ENCODE results near the gene NIPAL4. TPM values are rescaled to one million over a fixed set of nuclear protein-coding genes. Genes with fewer than 3 reads are reported as not detected.
"Not testable (repeated sequence)": the region's sequence is repeated elsewhere in the genome, so short reads cannot be mapped to it uniquely, and the experiment has no call there.

Gene NIPAL4
- total RNA-seq = 0.63 TPM

DNA sequence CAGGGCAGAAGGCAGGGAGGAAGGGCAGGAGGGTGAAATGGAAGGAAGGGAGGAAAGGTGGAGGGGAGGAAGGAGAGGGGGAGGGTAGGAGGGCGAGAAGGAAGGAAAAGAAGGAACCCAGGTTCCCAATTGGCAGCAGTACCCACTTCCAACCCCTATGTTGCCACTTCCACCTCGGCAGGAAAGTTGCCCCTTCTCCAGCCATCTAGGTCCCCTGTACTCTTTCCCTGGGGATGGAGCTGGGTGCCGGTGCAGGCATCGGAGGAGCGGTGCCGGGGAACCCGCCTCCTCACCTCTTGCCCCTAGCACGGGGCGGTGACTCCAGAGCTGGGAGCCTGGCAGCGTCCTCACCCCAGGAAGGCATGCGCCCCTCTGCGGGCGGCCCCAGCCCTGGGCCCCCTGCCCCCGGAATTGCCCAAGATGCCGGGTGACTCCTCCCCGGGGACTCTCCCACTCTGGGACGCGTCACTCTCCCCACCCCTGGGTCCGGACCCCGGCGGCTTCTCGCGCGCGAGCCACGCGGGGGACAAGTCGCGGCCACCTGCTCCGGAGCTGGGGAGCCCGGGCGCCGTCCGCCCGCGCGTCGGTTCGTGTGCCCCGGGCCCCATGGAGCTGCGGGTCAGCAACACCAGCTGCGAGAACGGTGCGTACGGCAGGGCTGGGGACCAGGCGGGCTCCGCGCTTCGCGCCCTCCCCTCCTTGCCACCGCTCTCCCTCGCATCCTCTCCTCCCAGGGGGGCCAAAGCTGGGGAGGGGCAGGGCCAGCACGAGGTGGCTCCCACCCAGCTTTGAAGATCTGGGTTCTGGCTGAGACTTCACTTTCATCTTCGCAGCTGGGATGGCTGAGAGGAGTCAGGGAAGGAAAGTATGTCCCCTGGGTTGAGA is at the start of gene NIPAL4:
Gene NIPAL4, plus strand, starts transcription at position 499 of the 885 bp plus-strand sequence. Its CDS starts 108 bp downstream, at position 607.
- no peak for DNase-seq (ENCODE audit: low spot score)

DNA sequence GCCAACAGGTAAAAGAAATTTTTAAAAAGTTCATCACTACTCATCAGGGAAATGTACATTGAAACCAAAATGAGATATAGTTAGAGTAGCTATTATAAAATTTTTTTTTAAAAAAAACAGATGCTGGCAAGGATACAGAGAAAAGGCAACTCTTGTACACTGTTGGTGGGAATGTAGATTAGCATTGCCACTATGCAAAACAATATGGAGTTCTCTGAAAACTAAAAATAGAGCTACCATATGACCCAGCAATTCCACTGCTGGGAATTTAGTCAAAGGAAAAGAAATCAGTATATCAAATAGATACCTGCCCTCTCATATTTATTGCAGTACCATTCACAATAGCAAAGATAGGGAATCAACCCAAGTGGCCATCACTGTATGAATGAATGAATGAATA is 44.2 kb upstream of the NIPAL4 start:
- DNase-seq (ENCODE audit: low spot score) = no peak

DNA sequence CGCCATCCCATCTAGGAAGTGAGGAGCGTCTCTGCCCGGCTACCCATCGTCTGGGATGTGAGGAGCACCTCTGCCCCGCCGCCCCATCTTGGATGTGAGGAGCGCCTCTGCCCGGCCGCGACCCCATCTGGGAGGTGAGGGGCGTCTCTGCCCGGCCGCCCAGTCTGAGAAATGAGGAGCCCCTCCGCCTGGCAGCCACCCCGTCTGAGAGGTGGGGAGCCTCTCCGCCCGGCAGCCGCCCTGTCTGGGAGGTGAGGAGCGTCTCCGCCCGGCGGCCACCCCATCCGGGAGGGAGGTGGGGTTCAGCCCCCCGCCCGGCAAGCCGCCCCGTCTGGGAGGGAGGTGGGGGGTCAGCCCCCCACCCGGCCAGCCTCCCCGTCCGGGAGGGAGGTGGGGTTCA is 40.5 kb upstream of the NIPAL4 start:
- not testable (repeated sequence) for DNase-seq (ENCODE audit: low spot score)

DNA sequence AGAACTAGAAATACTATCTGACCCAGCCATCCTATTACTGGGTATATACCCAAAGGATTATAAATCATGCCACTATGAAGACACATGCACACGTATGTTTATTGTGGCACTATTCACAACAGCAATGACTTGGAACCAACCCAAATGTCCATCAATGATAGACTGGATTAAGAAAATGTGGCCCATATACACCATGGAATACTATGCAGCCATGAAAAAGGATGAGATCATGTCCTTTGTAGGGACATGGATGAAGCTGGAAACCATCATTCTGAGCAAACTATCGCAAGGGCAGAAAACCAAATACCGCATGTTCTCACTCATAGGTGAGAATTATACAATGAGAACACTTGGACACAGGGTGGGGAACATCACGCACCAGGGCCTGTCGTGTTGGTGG is 30.1 kb upstream of the NIPAL4 start:
- DNase-seq (ENCODE audit: low spot score) = not testable (repeated sequence)

DNA sequence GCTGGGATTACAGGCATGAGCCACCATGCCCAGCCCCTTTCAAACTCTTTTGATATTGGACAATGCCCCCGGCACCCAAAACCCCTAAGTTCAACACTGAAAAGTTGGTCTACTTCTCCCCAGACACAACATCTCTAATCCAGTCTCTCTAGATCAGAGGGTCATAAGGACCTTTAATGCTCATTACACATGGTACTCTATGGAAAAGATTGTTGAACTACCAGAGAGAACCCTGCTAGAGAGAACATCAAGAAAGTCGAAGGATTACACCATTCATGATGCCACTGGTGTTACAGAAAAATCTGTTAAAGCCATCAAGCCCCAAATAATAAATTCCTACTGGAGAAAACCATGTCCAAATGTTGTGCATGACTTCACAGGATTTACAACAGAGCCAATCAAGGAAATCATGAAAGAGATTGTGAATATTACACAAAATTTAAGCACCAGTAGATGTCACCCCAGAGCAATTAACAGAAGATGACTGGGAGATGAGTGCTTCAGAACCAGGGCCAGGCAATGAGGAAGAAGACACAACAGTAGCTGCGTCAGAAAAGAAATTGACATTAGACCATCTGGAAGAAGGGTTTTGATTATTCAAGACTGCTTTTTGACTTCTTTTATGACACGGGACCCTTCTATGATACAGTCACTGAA is 28.3 kb upstream of the NIPAL4 start:
- DNase-seq (ENCODE audit: low spot score) = peak; percentile 45

DNA sequence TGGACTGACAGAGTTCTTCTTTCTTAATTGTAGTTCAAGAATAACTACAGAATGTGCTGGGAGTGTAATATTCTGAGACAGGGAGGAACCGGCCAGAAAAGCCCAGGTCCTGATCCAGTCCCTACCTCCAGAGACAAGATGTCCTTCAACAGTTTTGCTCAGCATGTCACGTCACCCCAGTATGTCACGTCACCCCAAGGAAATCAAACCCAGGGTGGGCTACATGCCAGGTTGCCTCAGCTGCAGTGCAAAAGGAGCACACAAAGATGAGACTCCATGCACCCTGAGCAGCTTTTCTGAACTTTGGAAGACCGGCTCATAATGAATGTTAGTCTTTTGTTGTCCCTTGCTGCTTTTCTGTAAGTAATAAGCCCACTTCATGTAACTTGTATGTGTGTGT is 25.9 kb upstream of the NIPAL4 start:
- DNase-seq (ENCODE audit: low spot score) = no peak

DNA sequence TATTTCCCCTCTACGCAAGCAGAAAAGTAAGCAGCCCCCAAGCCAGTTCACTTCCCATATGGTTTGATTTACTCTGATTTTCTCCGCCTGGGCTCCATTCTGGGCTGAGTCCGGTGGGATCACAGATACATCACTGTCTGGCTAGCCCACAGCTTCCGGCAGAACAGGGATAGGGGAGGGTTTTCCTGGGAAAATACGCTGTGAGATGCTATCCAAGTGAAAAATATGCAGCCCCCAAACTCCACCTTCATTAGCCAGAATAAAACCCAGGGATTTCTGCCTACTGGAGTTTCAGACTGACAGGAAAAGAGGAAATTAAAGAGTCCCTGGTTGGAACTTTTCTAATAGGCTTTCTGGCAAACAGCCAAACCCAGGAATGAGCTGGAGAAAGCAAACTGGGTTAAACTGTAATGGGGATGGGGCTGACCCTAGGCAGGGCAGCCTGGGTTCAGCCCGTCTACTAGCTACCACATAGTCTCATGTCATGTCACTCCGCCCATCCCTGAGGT is 16.9 kb upstream of the NIPAL4 start:
- DNase-seq (ENCODE audit: low spot score) = no peak

DNA sequence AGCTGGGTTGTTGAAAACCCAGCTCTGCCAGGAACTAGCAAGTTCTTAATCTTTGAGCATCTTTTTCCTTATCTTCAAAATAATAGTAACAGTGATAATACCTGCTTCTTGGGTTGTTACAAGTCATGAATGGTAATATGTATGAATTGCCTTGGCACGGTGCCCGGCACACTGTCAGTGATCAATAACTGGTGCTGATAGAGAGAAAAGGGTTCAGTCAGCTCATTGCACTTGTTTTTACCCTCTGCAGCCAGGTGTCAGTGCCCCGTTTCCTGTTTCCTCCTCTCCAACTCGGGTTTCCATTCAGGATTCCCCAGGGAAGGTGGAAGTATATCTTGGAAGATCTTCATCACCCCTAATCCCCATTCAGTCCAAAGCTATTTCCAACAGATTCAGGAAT is 15.8 kb upstream of the NIPAL4 start:
- DNase-seq (ENCODE audit: low spot score) = peak; percentile 81

DNA sequence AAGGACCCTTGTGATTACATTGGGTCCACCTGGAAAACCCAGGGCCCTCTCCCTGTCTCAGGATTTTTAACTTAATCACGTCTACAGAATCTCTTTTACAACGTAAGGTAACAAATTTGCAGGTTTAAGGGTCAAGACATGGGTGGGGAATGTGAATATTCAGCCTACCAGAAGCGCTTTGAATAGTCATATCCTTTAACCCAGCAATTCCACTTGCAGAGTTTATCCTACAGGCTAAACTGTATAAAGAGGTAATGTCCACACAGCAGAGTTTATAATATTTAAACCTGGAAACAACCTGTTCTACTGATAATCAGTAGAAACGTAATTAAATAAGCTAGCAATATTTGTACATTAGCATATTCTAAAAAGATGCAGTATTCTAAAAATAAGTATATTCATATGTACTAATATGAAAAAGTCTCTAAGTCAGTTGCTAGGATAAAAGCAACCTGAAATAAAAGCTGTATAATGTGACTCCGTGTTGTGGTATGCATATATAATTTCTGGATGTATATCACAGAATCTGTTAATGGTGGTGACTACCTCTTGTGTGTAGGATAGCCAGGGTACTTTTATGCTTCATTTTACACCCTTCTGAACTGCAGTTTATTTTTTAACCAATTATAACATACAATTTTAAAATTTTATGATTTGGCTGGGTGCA is 14.1 kb upstream of the NIPAL4 start:
- no peak for DNase-seq (ENCODE audit: low spot score)

DNA sequence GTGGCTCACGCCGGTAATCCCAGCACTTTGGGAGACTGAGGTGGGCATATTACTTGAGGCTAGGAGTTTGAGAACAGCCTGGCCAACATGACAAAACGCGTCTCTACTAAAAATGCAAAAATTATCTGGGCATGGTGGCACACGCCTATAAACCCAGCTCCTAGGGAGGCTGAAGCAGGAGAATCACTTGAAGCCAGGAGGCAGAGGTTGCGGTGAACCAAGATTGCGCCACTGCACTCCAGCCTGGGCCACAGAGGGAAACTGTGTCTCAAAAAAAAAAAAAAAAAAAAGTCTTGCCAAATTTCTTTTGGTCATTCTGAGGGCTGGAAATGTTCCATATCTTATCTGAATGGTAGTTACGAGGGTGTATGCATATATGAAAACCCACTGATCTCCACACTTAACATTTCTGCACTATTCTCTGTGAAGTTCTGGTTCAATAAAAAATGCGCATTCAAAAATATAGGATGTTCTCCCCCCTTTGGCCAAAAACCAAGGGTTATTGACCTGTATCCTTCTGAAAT is 13.5 kb upstream of the NIPAL4 start:
- DNase-seq (ENCODE audit: low spot score) = no peak

DNA sequence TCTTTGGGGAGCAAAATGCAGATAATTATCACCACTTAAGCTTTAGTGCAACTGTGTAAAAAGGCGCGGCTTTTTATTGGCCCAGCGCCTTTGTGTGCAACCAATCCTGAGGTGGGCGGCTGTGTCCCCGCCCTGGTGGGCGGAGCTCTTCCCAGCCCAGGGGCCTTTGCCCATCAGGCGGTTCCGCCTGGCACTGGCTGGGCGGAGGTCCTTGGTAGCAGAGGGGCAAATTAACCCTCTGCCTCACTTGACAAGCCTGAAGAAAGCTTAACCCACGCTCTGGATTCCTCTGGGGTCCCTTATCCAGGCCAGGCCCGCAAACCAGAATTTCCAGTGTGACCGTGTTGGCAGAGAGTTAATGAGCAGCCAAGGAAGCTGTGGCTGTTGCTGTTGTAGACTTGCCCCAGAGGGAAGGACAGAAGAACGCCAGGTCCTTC is 12.8 kb upstream of the NIPAL4 start:
- DNase-seq (ENCODE audit: low spot score) = peak; percentile 55

DNA sequence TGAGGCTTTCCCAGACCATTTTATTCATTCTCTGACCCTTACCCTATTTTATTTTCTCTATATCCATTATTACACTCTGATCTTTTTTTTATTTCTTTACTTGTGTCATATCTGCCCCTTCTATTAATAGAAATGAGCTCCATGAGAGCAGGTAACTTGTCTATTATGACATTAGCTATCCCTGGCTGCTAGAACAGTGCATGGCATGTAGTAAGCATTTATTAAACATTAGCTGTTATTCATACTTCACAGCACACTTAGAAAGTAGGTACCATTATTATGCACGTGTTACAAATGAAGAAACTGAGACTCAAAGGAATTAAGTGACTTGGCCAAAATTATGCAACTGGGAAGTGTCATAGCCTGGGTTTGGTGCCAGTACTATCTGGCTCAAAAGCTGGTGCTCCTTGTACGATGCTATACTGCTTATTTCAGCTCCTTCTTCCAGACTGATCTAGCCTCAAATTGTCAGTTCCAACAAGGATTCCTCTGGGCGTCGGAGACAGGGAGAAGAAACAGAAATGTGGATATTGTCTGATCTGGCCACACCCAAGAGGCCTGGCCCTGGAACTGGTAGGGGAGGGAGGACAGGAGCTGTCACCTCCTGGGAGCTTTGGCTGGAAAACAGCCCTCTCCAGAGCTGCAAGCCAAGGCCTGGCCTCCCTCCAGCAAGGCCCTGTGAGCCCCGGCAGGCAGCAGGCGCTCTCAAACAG is 10.8 kb upstream of the NIPAL4 start:
- DNase-seq (ENCODE audit: low spot score) = peak; percentile 68

DNA sequence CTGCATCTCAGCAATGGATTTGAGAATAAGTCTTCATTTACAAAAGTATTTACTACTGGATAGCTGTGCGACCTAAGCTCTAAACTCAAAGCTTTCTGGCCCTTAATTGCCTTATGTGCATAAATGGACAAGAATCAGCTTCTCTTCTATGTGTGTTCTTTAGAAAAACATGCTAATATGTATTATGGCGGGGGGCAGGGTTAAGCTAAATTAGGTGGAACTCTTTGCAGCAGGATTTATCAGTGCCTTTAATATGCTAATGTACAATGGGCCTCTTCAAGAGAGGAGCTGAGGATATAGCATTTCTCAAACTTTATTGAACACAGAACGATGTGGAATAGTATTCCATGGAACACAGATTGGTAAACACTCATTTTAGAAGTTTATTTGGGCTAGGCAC is 10.0 kb upstream of the NIPAL4 start:
- DNase-seq (ENCODE audit: low spot score) = no peak

DNA sequence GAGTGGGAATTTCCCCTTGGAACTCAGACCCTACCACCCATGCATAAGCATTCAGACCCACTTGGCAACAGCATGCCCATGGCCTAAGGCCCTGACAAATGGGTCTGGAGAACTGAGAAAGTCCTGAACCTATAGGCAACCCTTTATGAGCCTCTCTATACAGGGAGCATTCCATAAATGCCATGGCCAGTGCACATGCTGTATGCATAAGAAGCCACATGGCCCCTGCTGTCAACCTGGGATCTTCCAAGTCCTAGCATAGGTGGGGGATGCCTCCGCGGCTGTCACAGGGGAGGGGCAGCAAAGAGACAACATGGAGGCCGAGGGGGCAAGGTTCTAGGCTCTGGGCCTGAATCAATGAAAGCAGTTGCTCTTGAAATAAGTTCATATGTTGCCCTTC is 8.2 kb upstream of the NIPAL4 start:
- DNase-seq (ENCODE audit: low spot score) = no peak

DNA sequence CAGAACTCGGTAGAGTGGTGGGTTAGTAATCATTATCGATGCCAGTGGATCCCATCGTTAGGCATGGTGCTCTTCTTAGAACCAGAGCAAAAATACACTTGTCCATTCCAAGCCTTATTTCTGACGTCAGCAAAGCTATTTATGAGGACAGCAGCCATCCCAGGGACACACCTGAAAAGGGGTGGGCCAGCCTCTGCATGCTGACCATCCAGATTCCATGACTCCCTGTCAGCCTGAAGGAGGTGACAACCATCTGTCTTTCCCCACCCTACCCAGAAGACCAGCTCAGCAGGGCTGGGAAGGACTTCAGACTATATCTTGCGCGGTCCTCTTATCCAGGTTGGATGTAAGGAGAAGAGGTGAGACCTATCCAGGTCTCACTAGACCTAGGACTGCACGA is 5.7 kb upstream of the NIPAL4 start:
- DNase-seq (ENCODE audit: low spot score) = no peak

DNA sequence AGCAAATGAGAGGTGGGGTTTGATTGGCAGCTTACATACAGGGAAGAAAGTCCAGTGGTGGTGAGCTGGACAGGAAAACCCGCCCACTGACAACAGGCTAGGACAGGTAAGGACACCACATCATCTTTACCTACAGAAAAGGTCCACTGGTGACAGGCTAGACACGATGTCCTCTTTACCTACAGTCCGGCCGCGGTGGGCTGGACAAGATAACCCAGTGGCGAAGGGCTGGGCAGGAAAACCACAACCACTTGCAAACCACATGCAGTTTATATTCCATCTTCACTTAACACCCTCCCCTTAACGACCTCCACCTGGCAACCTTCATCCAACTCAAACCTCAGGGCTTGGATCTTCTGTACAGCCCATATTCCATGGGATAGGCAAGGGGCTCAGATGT is 5.0 kb upstream of the NIPAL4 start:
- DNase-seq (ENCODE audit: low spot score) = no peak

DNA sequence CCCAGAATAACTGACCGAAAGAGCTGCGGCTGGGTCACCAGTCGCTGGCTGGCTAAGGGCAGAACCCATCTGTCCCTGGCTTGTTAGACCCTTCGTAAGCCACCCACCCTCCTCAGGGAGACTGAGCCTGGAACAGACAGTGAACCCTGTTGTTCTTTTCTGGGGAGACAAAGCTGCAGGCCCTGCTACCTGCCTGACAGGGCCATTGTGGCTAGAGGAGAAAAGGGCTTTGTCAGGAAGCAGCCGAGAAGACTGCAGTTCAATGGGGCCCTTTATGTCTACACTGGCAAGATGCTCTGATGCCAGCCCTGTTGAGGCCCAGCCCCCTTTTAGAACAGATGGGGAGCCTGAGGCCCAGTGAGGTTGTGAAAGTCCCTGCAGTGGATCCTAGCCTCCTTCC is 3.7 kb upstream of the NIPAL4 start:
- no peak for DNase-seq (ENCODE audit: low spot score)

DNA sequence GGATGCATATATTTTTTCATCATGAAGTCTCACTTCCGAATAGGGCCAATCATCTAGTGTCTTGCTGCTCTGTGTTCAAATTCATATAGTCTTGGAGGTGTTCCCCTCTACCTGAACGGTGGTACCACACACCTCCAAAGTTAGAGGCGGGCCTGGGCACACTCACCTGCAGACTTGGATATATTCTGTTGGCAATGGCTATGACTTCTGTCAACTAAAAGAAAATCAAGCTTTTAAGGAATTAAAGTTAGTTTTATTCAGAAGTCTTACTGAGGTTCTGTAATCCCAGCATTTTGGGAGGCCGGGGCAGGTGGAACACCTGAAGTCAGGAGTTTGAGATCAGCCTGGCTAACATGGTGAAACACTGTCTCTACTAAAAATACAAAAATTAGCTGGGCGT is 2.6 kb upstream of the NIPAL4 start:
- DNase-seq (ENCODE audit: low spot score) = no peak

DNA sequence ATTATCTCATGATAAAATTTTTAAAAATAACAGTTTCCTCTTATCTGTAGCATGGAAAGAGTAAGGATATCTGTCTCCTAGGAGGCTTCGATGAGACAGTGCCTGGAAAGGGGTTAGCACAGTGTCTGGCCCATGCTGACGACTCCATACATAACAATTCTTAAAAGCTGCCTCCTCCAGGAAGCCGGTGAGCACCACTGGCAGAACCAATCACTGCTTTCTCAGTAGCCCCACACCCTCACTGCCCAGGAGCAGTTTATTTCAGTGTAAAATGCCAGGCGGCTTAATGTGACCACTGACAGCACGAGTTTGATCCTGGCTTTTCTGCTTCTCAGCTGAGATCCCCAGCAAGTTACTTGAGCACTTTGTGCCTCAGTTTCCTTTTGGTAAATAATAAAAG is 1.2 kb upstream of the NIPAL4 start:
- no peak for DNase-seq (ENCODE audit: low spot score)

DNA sequence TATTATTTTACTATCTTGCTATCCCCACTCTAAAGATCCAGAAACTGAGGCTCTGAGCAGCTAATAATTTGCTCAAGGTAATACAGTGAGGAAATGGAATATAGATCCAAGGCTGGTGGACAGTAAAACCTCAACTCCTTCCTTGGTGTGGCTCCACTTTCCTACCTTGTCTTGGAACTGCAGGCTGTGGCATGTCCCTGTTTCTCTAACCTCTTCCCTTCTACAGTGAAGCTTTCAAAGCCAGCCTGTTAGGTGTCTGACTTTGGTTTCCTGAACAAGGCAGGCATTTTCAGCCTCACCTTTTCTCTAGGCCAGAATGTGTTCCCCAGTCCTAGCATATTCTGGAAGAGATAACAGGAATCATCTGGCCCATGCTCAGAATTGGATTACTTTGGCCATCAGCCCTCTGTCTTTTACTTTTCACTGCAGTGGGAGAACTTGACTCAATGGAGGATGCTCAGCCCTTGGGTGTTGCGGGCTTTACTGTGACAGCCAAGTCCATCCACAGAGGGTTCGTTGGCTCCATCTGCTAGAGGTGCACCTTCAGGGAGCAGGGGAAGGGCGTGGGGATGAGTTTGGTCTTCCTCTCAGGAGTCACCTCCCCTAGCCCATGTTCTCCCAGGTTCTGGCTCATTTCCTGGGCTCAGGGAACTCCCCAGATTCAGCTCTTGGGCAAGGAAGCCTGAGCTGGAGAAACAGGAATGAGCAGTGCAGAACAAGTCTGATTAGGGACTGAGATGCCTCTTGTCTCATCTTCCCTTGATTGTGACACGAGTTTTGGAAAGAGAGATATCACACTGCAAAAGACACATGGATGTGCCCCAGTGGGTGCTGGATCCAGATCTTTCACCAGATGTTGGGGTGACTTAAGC is 1.1 kb downstream of the NIPAL4 start:
- DNase-seq (ENCODE audit: low spot score) = no peak

DNA sequence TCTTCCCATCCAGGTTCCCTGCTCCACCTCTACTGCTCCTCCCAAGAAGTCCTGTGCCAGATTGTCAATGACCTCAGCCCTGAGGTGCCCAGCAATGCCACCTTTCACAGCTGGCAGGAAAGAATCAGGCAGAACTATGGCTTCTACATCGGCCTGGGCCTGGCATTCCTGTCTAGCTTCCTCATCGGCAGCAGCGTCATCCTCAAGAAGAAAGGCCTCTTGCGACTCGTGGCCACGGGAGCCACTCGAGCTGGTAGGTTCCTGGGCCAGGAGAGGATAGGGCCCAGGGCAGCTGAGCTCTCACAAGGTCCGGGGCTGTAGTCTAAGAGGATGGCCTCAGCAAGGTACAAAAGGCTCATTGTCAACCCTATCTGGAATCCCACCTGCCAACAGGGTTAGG is 3.1 kb downstream of the NIPAL4 start:
- no peak for DNase-seq (ENCODE audit: low spot score)
